GM21528 (cell line): Measurements from ENCODE around the gene PGAM4.
"Not testable (repeated sequence)": the region's sequence is repeated elsewhere in the genome, so short reads cannot be mapped to it uniquely, and the experiment has no call there.

Experiments used
- ATAC-seq: cut with Tn5 transposase; IDR thresholded peaks from one replicate; pipeline ENCODE4 v1.9.1; 2021; ENCODE audit warnings: mild to moderate bottlenecking, moderate library complexity; ENCODE audit not compliant: unreplicated experiment, low FRiP score

PGAM4 gene

DNA sequence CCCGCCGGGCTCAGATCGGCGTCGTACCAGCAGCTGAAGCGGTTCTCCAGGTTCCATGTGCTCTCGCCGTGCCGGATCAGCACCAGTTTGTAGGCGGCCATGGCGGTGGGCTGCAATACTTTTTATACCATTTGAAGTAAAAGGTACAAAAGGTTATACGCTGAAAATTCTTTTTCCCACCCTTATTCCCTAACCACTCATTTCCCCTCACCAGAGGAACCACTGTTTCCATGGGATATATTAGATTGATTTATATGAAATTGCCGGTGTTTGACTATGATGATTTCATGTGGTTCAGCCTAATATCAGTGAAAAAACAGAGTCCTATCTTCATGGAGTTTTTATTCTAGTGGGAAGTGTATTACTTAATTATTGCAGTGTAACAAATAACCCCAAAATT lies at the start of gene PGAM4:
TSS of gene PGAM4 (minus strand) at position 101 of the 400 bp plus-strand sequence. CDS start at position 101, 0 bp downstream.
- ATAC-seq, result no peak

DNA sequence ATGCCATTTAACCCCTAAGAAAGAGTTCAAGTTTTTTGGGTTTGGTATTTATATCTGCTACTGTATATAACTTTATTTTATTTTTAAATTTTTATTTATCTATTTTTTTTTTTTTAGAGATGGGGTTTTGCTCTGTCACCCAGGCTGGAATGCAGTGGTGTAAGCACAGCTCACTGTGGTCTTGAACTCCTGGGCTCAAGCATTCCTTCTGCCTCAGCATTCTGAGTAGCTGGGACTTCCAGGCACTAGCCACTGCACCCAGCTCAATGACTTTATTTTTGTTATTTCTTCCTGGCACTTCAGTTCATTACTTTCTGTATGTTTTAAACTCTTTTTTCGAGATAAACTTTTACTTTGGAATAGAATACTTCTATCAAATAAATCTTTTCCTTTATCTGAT lies 42.4 kb upstream of the PGAM4 start:
- no peak for ATAC-seq

DNA sequence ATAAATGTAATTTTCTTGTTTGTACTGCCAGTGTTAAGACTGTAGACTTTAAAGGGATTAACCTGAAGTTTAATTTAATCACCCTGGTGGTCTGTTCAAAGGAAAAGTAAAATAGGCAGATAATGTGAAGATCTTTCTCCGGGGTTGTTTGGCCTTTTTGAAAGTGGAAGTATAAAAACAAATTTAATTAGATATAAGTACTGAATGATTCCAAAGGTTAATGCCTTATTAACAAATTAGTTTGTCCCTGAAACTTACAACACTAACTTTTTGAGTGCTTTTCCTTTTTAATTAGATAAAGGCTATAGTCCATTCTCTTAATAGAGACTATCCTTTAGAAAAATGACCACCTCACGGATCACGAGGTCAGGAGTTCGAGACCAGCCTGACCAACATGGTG lies 10.4 kb upstream of the PGAM4 start:
- no peak for ATAC-seq

DNA sequence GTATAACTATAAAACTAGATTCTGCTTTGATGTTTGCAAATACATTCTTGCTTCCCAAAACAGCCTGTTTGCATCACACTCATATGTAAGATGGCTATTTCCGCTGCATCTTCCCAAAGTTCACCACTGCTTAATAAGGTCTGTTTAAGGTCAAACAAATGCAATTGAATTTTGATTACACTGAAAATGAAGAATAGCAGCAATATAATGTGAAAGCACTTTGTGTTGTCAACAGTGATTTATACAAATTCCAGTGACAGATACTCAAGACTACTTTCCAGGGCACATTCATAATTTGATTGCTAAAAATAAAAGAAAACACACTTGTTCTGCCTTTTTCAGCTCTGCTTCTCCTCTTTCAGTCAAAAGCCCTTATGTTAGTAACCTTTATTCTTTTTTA lies 8.1 kb upstream of the PGAM4 start:
- ATAC-seq, result no peak

DNA sequence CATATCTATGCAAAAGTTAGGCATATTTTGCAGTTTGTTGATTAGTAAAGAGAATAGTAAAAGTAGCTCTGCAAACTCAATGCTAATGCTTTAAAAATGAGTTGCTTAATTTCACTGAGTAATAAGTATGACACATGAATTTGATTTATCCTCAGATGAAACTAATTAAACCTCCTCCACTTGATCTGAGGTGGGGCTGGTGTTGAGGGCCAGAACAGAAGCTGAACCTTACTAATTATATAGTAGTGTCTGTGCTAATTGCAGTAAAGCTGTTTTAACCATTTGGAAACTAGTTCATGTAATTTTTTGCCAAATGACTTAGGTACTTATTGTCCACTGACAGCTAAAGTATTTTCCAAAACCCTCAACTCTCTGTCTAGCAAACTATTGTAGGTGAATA lies 7.7 kb upstream of the PGAM4 start:
- ATAC-seq, result no peak

DNA sequence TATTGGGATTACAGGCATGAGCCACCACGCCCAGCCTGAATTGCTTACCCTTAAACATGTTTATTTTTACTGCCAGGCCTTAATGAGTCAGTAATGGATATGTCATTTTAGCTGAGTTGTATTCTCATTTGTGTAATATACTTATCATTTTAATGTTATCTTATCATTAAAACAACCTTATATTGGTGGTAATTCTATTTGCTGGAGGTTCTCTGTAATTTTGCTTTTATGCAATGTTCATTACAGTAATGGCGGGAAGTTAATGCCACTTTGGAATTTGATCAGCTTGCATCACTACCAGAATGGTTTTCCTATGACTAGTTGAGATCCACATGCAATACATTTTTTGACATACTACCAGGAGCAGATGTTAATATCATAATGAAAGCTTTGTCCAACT lies 6.3 kb upstream of the PGAM4 start:
- ATAC-seq, result no peak

DNA sequence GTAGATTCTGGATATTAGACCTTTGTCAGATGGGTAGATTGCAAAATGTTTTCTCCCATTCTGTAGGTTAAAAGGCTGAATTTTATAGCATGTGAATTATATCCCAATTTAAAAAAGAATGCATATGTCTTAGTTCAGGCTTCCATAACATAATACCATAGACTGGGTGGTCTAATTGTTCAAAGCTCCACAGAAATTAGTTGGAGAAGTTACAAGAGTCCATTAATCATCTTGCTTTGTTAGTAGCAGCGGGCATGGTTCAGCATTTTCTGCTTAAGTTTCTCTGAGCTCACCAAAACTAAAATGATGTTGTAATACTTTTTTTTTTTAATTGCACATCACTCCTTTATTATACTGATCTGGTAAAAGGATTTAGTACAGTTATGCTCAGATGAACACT lies 1.8 kb downstream of the PGAM4 start:
- no peak for ATAC-seq

DNA sequence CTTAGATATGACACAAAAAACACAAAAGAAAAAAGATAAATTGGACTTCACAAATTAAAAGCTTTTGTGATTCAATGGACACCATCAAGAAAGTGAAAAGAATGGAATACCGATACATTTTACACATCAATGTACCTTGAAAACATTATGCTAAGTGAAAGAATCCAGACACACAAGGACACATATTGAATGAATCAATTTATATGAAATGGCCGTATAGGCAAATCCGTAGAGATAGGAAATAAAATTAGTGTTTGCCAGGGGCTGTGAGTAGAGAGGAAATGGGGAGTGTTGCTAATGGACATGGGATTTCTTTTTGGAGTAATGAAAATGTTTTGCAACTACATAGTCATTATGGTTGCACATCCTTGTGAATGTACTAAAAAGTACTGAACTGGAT lies 3.1 kb downstream of the PGAM4 start:
- no peak for ATAC-seq

DNA sequence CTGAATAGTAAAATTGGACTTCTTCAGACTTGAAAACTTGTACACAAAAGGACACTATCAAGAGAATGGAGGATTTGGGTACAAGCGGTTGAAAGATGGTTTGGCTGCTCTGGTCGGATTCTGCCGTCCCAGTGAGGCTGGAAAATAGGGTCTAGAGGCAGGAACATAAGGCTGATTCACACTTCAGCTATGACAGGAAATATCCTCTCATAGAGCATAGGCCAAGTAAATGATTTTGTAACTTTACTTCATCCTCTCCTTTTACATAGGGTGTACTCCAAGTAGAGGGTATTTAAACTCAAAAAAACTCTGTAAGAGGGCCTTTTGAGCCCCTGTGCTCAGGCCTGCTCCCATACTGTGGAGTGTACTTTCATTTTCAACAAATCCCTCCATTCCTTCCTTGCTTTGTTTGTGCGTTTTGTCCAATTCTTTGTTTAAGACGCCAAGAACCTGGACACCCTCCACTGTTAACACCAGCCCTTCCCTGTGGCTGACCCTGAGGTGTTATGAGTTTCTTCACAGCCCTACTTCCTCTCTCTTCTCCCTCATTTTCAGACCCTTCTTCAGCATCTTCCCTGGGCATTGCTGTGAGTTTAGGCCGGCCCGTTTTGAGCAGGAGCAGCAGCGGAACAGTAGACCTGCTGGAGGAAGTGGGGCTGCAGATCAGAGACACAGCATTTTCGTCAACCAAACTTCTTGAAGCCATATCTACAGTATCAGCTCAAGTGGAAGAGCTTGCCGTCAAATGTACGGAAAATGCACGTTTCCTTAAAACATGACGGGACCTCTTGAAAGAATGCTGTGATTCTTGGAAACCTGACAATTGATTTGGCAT lies 7.2 kb downstream of the PGAM4 start:
- ATAC-seq, result no peak

DNA sequence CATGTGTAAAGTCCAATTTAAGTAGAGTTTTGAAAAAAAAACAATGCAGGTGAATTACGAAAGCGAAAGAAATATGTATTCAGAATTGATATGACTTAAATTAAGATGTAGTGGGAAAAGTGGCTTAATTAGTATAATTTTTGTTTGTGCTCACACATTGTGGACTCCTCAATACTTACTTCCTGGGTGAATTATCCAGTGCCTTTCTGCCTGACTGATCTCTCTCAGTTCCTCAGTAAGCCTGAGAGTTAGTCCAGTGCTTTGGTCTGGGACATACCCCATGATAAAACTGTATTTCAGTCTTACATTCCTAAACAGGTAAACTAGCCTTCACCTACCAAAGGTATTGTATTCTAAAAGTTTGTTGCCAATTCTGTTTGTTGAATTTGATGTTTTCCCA lies 8.4 kb downstream of the PGAM4 start:
- ATAC-seq, result no peak

DNA sequence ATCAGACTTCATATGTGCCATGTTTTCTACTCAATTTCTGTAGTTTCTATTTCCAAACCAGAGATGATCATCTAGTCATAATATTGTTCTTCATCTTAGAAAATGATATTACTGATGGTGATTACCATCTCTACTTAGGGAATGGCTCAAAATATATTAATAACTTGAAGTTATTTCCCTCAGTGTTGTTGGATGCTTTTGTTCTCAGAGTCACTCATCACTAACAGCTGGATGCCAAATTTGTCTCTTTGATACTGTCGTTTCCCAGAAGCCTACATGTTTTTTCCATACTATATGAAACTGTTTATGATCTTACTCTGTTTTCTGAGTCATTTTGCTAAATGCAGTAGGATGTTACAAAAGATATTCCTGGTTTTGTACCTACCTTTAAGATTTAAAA lies 8.9 kb downstream of the PGAM4 start:
- no peak for ATAC-seq

DNA sequence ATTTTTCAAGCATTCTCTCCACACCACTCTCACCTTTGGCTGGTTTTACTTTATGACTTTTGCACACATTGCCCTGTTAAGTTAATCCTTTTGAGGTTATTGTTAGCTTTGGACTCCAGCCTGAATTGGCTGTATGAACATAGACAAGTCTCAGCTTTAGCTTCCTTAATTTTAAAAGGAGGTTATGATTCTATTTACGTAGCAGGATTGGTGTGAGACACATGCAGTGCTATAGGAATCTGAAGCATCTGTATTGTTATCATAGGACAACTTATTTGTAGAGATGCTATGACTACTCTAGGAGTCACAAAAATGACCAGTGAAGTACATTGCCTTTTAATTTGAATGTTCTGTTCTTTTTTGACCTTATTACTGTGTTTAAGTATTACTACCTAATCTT lies 15.7 kb downstream of the PGAM4 start:
- no peak for ATAC-seq

DNA sequence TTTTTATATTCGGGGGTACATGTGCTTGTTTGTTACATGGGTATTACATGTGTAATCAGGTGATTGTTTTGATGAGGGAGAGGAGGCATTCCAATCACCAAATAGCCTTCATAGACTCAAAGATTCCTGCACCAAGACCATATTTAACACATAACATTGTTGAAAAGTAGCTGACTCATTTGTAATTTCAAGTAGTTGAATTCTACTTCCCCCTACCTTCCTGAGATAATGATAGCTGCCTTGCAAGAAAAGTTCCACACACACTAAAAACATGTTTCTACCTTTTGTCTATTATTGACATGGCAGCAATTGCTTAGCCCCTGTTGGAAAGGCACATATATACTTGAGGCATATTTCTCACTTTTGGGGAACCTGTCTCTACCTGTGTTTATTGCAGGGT lies 16.1 kb downstream of the PGAM4 start:
- no peak for ATAC-seq

DNA sequence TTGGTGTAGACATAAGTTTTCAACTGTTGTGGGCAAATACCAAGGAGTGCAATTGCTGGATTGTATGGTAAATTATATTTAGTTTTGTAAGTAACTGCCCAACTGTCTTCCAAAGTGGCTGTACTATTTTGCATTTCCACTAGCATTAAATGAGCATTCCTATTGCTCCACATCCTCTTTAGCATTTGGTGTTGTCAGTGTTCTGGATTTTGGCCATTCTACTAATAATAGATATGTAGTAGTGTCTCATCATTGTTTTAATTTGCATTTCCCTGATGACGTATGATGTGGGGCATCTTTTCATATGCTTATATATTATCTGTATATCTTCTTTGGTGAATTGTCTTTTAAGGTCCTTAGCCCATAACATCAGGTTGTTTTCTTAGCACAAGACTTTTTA lies 17.3 kb downstream of the PGAM4 start:
- no peak for ATAC-seq

DNA sequence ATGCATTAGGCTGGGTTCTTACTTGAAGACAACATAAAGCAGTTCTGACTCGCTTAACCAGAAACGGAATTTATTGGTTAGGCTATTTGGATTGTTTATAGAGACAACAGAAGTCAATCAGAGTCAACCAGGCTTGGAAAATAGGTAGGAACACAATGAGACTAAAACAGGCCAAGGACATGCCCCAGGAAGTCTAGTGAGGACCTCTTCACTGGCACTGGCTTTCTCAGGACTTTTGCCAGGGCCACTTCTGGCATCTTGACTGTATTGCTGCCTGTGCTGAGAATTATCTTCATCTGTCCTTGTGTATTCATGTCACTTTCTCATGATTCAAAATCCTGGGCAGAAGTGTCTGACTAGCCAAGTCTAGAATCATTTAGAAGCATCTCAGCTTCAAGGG lies 19.6 kb downstream of the PGAM4 start:
- ATAC-seq, result no peak

DNA sequence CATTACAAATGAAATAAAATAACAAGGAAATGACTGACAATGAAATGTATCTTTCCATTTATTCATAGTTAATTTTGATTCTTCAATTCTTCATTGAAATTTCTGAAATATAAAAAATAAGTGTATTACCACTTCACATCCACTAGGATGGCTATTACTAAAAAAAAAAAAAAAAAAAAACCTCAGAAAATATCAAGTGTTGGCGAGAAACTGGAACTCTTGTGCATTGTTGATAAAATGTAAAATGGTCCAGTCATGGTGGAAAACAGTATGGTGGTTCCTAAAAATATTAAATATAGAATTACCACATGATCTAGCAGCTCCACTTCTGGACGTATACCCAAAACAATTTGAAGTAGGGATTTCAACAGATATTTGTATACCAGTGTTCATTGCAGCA lies 22.9 kb downstream of the PGAM4 start:
- no peak for ATAC-seq

DNA sequence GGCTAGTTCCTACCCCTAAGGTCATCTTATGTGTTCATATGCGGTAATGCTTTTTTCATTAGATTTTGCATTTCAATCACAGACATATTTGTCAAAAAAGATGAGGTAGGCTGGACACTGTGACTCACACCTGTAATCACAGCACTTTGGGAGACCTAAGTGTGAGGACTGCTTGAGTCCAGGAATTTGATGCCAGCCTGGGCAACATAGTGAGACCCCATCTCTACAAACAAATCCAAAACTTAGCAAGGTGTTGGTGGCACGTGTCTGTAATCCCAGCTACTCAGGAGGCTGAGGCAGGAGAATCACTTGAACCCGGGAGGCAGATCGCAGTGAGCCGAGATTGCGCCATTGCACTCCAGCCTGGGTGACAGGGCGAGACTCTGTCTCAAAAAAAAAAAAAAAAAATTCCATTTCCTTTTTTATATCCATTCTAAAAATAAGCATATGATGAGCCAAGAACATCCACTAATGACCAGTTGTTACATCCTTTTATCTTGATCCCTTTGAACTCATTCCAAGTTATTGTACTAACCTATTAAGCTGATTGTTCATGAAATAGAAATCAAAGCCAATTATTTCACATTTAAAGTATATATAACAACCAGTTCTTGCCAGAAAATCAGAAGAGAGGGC lies 23.4 kb downstream of the PGAM4 start:
- ATAC-seq, result no peak

DNA sequence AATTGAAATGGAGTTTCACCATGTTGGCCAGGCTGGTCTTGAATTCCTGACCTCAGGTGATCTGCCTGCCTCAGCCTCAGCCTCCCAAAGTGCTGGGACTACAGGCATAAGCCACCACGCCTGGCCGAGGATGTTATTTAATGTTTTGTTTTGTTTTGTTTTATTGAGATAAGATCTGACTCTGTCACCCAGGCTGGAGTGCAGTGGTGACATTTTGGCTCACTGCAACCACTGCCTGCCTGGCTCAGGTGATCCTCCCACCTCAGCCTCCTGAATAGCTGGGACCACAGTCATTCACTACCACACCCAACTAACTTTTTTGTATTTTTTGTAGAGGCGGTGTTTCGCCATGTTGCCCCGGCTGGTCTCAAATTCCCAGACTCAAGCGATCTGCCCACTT lies 24.4 kb downstream of the PGAM4 start:
- not testable (repeated sequence) for ATAC-seq

DNA sequence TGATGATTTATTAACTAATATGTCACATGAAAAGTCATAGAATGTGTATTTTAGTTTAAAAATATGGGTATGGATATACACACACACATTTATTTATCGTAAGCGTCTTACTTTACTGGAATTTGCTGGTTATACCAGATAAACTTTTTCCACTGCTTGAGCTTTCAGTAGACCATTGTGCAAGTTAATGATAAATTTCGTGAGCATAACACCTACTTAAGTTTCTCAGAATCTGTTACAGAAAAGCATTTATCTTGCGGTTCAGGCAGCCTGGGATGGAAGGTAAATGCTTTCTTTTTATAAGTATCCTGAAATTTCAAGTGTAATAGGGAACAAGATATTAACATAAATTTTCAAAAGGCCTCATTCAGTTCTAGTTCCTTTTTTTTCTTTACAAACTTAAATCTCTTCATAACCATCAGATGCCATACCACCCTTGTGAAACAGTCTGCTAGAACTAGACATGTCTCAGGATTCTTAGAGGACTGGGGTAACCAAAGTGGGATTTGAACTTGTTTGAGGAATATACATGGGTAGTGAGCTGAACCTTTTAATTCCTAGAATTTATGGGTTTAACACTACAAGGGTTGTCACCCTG lies 31.3 kb downstream of the PGAM4 start:
- ATAC-seq, result no peak

DNA sequence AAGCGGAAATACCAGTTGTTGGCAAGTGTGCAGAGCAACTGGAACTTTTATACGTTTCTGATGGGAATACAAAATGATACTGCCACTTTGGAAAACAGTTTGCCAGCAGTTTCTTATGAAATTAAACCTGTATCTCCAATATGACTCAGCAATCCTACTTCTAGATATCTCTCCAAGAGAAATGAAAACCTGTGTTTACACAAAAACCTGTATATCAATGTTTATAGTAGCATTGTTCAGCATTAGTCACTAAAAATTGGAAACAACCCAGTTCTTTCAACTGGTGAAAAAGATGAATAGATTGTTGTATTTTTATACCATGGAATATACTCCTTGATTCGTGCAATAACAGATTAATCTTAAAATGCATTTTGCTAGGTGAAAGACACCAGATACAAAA lies 32.1 kb downstream of the PGAM4 start:
- no peak for ATAC-seq

DNA sequence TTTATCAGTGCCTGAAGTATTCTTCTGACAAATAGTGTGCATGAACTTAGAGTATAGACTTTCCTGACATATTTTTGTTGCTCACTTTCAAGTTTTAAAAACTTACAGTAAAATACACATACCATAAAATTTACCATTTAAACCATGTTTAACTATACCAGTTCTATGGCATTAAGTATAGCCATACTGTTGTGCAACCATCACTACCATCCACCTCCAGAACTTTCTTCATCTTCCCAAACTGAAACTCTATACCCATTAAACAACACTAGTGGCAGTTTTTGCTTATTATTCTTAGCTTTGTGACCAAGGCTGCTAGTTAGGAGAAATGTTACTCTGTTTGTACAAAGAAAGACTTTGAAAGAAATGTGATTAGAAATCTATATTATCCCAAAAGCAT lies 33.1 kb downstream of the PGAM4 start:
- no peak for ATAC-seq

DNA sequence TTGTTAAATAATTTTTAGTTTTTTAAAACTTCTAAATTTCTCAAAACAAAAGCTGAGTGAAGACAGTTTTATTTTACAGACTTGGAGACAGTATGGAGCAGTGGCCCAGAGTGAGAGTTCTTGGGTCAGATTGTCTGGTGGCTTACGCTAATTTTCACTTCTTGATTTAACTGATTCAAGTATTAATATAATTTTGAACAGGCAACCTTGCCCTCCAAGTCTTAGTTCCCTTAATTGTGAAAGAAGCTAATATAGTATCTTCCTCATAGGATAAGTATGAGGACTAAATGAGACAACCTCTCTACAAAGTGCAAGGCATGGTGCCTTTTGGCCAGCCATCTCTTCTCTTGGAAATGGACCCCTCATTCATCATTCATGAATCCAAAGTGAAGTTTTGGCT lies 33.6 kb downstream of the PGAM4 start:
- ATAC-seq, result no peak
